Measurements from ENCODE around the gene IL4.

The IL4 gene

DNA sequence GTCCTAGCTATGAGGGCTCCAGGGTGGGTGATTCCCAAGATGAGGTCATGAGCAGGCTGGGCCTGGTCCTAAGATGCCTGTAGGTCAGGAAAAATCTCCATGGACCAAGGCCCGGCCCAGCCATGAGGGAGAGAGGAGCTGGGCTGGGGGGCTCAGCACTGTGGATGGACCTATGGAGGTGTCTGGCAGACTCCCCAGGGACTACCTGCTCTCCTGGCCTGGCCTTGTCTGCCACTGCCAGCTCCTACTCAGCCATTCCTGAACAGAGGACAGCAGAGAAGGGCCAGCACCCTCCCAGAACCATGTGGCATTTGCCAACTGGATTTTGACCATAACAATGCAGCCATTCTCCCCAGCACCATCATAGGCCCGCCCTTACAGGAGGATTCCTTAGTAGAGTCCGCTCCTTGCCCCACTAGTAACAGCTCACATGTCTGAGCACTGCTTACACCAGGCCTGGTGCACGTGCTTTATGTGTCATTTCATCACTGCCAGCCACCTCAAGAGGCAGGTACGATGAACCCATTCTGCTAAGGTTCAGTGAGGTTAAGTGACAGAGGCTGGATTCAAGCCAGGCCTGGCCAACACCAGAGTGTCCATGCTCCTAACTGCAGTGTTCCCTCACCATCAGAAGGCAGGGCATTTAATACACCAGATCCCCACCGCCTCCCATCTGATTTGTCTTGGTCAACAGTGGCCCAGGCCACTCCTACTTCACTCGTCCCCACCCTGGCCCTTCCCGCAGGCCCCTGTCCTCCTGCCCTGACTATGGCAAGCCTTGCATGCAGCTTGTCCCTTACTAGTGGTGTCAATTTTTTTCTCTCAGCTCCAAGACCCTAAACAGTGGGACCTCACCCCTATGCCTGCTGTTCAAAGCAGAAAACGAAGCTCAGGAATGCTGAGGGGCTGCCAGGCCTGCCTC is 15.1 kb upstream of the IL4 start:
- no peak for DNase-seq (ENCODE audit: low read depth)

DNA sequence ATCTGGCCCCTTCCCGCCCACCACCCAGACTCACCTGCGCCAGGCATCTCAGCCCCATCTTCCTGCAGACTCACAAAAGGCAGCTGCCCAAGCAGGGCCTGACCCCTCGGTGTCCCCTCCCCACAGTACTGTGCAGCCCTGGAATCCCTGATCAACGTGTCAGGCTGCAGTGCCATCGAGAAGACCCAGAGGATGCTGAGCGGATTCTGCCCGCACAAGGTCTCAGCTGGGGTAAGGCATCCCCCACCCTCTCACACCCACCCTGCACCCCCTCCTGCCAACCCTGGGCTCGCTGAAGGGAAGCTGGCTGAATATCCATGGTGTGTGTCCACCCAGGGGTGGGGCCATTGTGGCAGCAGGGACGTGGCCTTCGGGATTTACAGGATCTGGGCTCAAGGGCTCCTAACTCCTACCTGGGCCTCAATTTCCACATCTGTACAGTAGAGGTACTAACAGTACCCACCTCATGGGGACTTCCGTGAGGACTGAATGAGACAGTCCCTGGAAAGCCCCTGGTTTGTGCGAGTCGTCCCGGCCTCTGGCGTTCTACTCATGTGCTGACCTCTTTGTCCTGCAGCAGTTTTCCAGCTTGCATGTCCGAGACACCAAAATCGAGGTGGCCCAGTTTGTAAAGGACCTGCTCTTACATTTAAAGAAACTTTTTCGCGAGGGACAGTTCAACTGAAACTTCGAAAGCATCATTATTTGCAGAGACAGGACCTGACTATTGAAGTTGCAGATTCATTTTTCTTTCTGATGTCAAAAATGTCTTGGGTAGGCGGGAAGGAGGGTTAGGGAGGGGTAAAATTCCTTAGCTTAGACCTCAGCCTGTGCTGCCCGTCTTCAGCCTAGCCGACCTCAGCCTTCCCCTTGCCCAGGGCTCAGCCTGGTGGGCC is 13.9 kb upstream of the IL4 start:
- no peak for DNase-seq (ENCODE audit: low read depth)

DNA sequence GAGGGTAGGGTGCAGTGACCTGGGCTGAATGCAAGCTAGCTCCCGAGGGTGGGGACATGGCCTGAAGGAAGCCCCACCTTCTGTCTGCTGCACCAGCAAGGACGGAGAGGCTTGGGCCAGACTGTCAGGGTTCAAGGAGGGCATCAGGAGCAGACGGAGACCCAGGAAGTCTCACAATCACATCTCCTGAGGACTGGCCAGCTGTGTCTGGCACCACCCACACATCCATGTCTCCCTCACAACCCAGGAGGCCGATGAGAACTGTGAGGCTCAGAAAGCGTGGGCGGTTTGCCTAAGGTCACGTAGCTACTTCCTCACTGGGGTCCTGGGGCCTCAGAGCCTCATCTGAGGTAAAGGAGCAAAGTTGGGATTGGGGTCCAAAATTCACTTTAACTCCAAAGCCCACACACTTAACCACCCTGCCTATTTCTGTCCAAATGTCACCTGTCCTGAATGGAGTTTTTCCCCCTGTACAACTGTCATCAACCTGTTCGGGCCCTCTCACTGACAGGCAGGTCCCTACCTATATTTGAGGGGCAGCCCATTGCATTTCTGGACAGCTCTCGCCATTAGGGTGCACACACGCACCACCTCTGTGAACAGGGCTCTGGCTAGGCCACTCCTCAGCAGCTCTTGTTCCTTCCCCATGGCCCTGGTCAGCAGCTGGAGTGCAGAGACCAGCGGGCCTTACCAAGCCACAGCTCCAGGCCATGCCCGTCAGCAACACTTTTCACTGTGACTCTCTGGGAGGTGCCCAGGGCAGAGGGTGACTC is 12.4 kb upstream of the IL4 start:
- DNase-seq (ENCODE audit: low read depth): peak; percentile 22

DNA sequence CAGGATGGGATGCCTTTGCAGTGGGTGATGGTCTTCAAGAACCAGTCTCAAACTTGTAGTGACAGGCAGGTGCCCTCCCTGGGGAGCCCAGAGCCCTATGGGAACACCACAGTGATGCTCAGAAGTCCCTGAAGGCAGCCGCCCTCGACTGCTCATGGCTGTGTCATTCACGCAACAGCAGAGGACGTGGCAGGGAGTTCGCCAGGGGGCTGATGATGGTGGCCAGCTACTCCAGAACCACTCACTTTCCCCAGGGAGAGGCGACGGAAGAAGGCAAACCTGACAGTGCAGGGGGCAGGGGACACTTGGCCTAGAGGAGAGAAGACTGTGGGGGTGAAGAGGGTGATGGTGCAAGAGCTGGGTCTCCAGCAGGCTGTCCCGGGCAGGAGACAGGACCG is 11.8 kb upstream of the IL4 start:
- no peak for DNase-seq (ENCODE audit: low read depth)

DNA sequence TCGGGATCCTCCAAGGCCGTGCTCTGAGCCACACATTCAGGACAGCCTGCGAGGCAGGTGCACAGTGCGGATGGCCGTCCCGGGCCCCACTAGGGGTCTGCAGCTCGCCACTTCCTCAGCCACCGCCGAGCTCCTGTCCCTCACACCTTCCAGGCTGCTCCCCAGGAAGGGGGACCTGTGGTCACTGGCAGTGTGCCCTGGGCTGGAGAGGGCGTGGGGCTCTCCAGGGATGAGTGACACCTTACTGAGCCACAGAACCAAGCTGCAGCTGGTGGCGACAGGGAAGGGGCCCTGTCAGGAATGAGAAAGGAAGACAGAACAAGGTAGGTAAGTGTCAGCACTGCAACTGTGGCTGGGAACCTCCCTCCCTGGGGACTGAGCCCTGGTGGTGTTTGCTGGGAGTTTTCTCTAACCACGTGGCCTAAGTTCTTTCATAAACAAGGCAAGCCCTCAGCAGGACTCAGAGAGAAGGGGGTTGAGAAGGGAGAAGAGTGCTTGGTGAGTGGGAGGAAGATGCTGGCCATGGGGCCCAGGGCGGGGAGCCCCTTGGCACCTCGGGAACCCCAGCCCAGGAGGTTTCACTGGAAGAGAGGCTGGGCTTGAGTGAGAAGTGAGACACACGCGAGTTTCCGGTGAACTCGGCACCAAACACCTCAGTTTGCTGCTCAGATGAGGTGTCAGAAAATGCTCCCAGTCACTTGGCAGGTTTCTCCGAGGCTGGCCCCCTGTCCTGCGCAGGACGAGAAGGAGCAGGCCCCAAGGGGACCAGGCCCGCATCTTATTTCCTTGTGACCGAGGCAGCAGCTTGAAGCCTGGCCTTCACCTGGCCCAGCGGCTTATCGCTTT is 10.6 kb upstream of the IL4 start:
- peak; percentile 24 for DNase-seq (ENCODE audit: low read depth)

DNA sequence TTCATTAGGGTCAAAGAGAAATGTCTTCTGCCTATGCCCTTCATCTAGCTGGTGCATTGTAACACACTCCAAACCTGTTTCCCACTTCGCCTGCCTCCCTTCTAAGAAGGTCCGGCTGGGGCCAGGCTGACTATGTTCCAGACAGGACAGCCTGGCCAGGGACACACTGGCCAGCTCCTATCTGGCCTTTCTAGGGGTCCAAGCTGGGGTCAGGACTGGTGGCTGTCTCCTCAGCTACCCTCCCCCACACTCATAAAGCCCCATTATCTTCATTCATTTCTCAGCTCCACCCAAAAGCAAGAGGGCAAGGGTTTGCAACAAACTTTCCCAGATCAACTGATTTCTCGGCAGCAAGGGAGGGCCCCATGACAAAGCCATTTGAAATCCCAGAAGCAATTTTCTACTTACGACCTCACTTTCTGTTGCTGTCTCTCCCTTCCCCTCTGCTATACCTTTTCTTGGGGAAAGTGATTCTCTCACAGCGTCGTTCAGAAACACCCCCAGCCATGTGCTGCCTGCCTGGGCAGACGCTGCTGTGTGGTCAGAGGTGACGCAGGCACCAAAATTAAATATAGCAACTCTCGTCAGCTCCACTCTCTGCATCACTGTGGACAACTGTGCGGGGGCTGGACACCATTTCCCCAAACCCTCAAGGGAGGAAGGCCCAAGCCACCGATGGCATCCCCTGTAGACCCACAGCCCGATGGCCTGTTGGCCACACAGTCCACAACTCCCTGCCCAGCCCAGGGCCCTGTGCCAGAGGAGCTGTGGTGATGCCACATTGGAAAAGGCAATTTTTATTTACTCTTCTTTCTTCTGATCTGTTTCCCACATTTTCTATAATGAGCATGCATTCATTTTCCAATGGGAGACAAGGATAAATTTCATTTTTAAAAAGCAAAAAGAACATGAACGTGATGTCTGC is 9.8 kb upstream of the IL4 start:
- DNase-seq (ENCODE audit: low read depth): no peak

DNA sequence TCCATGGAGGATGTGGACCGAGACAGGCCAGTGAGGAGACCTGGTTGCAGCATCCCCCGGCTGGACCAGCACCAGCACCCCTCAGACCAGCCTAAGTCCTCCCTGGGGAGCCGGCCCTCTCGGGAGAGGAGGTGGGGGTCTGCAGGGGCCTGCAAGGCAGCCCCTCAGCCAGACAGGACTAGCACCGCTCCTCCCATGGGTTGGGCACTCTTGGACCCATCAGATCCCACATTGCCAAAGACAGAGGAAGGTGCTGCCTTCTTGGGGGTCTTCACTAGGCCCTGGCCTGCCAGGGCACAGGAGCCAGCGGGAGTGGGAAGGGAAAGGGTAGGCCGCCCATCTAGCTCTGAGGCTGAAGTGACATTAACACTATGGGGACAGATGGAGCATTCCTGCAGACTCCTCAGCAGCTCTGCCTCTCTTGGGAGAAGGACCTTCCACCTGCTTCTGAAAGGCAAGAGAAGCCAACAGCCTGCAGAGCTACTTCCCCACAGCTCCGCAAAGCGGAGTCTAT is 9.0 kb upstream of the IL4 start:
- no peak for DNase-seq (ENCODE audit: low read depth)

DNA sequence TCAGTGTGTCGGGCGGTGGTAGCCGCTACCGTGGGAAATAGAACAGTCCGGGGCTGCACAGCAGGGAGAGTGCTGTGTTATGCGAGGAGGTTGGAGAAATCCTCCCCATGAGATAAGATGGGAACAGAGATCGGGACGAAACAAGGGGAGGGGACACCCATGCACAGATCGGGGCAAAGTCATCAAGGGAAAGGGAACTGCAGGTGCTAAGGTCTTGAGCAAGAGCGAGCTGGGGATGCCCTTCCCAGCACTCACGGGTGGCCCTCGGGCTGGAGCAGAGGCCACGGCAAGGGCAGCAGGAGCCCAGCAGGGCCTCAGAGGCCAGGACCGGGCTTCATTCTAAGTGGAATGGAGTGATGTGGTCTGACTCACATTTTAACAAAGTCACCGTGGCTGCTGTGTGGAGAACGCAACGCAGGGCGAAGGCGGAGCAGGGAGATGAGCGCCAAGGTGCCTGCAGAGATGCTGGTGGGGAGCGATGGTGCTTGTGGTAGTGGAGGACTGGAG is 8.2 kb upstream of the IL4 start:
- no peak for DNase-seq (ENCODE audit: low read depth)

DNA sequence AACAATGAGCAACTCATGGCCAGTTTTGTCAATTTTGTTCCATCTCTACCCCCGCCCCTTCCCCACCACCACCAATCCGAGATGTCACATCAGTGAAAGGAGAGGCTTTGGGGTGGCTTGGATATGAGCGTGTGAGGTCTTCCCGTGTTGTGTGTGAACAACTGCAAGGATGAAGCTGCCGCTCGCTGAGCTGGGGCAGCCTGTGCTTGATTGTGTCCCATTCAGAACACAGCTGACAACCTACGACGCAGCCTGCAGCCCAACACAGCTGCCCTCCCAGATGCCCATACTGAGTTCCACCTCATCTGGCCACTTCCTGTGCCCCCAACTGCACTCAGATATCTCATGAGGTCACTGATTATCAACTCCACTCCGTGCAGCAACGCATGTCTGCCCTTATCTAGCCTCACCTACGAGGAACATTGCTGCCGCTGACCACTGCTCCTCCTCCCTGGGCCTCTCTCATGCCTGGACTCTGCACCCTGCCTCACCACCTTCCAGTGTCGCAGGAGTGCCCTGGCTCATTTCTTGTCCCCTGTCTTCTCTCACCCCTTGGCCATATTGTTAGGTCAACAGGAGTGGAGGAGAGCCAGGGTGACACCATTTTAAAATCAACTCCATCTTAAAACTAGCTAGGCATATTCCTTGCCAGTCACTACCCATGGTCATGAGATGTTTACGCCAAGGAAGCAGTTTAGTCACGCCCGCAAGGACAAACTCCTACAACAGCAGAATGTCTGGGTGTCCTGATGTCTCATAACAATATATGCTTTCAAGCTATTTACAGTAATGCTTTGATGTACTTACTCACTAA is 7.3 kb upstream of the IL4 start:
- DNase-seq (ENCODE audit: low read depth): no peak

DNA sequence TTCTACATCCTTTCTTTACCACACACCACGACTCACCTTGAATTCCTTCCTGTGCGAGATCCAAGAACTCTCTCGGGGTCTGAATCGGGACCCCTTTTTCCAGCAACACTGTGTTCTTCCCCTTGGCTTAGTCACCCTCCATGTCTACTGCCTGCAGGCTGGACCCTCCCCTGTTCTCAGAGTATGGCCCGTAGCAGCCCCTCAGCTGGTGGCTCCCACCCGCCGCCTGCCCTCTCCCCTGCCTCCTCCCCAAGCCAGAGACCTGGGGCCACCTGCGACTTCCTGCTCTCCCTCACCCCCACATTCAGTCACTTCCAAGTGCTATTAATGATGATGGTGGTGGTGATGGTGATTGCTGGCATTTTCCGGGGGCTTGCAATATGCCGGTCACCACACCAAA is 6.5 kb upstream of the IL4 start:
- DNase-seq (ENCODE audit: low read depth): no peak

DNA sequence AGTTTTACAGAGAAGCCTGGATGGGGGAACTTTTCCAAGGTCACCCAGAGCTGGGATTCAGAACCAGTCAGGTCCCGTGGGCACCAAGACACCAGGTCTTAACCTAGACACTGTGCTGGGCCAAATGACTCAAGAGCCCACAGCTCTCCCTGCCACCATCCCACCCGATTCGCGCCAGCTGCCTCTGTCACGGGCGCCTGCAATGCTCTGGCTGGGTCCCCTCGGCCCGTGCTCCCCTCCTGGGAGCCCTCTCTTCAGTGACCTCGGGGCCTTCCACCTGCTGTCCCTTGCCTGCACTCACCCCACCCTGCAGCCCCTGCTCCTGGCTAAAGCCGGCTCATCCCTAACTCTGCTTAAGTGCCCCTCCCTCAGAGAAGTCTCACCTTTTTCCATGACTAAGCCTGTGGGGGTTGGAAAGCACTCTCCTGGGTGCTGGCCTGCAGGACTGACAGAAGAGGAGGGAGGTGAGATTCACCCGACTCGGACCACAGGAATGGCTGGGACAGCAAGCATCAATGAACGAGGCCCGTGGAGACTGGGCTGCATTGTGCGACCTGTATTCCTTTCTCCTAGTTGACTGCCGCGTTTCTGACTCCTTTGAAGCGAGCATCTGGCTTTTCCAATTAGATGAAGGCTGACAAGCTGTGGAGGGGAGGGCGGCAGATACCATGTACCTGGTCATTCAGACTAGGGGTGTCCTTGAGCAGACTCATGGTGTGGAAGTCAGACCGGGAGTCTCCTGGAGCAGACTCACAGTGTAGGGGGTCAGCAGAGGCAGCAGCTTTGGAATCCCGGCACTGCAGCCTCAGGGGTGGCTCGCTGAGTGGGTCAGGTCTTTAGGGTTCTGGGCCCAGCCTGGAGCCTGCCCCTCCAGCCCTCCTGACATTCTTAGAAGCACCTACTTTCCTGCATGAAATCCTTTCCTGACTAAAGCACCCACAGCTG is 5.8 kb upstream of the IL4 start:
- no peak for DNase-seq (ENCODE audit: low read depth)

DNA sequence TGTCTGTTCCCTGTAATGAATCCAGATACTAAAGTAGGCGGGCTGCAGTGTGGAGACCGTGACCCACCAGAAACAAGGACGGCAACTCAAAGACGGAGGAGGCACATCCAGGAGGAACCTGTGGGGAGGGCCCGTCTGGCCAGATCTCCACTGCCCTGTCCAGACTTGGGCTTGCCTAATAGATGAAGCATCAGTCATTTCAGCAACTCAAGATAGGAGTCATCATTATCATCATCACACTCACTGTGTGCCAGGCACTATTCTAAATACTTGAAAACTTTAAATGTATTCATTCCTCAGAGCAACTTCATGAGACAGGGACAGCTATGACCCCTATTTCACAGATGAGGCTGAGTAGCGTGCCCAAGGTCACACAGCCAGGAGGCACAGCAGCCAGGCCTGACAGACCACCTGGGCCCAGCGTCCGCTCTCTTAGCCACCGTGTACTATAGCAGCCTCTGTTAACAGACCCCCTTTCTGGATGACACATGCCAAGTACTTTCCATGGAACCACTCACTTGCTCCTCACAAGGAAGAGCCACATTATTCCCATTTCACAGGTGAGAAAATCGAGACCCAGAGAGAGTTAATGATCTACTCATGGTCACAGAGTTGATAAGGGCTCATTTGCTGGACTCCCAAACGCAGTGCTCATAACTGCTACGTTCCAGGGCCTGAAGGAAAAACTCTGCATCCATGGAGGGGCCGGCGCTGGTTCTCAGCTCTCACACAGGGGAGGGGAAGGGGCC is 4.9 kb upstream of the IL4 start:
- DNase-seq (ENCODE audit: low read depth): no peak

DNA sequence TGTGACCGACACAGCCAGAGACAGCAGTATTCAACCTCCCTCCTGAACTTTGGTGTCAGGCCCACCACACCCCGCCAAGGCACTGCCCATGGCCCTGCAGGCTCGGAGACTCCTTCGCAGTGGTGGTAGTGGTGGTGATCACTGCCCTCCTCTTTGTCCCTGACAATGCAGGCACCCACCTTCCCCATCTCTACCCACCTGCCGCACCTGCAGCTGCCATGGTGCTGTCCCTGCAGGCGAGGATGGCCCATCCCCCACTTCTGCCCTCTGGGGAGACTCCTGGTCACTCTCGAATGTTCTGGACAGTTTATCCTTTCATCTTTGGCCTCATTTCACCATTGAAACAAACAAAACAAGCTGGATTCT is 4.4 kb upstream of the IL4 start:
- DNase-seq (ENCODE audit: low read depth): no peak

DNA sequence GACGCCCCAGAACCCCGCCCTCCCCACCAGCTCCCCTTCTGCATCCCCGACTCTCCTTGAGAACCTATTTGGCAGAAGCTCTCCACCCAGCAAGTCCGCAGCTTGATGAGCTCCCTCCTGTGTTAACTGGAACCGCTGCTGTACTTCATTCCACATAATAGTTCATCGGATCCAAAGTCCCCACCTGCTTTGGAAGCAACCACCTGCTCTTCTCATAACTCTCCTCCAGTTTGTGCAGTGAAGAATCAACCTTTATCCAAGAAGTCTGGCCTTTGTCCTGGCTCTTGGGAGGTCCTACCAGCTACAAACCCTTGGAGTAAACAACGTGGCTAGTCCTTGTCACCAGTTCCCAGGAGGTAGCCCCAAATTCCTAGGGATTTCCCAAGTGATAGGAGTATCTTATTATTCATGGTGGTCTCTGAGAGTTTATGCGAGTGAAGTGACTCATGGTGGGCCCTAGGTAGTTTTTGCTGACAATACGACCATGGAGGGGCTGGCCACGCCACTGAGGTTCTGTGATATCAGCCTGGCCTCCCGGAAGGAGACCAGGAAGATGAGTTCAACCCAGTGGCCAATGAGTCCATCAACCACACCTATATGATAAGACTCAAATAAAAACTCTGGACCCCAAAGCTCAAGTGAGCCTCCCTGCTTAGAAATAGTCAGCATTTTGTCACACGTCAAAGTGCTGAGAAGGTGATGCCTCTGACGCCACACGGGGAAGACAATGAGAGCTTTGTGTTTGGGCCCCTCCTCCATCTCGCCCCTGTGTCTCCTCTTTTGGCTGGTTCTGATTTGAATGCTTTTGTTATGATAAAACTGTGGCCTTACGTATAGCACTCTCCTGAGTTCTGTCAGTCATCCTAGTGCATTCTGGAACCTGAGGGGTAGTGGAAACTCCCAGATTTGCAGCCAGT is 3.6 kb upstream of the IL4 start:
- no peak for DNase-seq (ENCODE audit: low read depth)

DNA sequence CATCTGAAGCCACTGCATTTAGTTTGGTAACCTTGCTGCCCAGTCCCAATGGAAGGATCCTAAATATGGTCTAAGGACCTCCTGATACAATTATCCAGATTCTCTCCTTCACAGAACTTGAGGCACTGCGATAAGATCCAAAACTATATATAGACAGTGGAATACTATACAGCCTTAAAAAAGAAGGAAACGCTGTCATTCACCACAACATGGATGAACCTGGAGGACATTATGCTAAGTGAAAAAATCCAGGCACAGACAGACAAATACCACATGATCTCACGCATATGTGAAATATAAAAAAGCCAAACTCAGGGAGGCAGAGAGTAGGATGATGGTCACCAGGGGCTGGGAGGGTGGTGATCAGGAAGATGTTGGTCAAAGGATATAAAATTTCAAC is 2.8 kb upstream of the IL4 start:
- DNase-seq (ENCODE audit: low read depth): no peak

DNA sequence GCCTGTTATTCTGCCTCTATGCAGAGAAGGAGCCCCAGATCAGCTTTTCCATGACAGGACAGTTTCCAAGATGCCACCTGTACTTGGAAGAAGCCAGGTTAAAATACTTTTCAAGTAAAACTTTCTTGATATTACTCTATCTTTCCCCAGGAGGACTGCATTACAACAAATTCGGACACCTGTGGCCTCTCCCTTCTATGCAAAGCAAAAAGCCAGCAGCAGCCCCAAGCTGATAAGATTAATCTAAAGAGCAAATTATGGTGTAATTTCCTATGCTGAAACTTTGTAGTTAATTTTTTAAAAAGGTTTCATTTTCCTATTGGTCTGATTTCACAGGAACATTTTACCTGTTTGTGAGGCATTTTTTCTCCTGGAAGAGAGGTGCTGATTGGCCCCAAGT is 301 bp upstream of the IL4 start:
- DNase-seq (ENCODE audit: low read depth): no peak

All from EH (cell line).